ENCODE data around the gene CCDC51.

Gene CCDC51

GRCh38 chr3:48460517-48460902, 20.6 kb upstream of the CCDC51 start:
- no peak for DNase-seq (ENCODE audit: low read depth in 1 of 2, low spot score in 1 of 2)
- no peak for TF ChIP-seq JUND (IDR thresholded peaks at IDR 0.05; ENCODE audit: low read depth)
- in situ Hi-C loops (cut with HindIII; ENCODE audit: low pct_unique_long_range_greater_than_20kb, low sequenced_read_pairs), result no loop called here

- no peak for DNase-seq (ENCODE audit: low read depth in 1 of 2, low spot score in 1 of 2)
- in situ Hi-C loops (cut with HindIII; ENCODE audit: low pct_unique_long_range_greater_than_20kb, low sequenced_read_pairs), result no loop called here
- no peak for TF ChIP-seq JUND (IDR thresholded peaks at IDR 0.05; ENCODE audit: low read depth)
These were observed 20.0 kb upstream of the CCDC51 start for GRCh38 chr3:48459773-48460516.

GRCh38 chr3:48459331-48459730, 19.4 kb upstream of the CCDC51 start:
- in situ Hi-C loops (cut with HindIII; ENCODE audit: low pct_unique_long_range_greater_than_20kb, low sequenced_read_pairs), result no loop called here
- TF ChIP-seq JUND (IDR thresholded peaks at IDR 0.05; ENCODE audit: low read depth), result no peak

GRCh38 chr3:48456456-48456855, 16.5 kb upstream of the CCDC51 start:
- TF ChIP-seq JUND (IDR thresholded peaks at IDR 0.05; ENCODE audit: low read depth), result no peak
- in situ Hi-C loops (cut with HindIII; ENCODE audit: low pct_unique_long_range_greater_than_20kb, low sequenced_read_pairs), result no loop called here
- no peak for DNase-seq (ENCODE audit: low read depth in 1 of 2, low spot score in 1 of 2)

More at GRCh38 chr3:48459331-48459730, 19.4 kb upstream of the CCDC51 start:
- DNase-seq (ENCODE audit: low read depth in 1 of 2, low spot score in 1 of 2), result no peak

GRCh38 chr3:48451270-48451669, 11.4 kb upstream of the CCDC51 start:
- in situ Hi-C loops (cut with HindIII; ENCODE audit: low pct_unique_long_range_greater_than_20kb, low sequenced_read_pairs), result no loop called here
- peak in 1 of 2 experiments; percentile 71 for DNase-seq (ENCODE audit: low read depth in 1 of 2, low spot score in 1 of 2)
- no peak for TF ChIP-seq JUND (IDR thresholded peaks at IDR 0.05; ENCODE audit: low read depth)

GRCh38 chr3:48446425-48447193, 6.7 kb upstream of the CCDC51 start, which contains the start of gene ATRIP:
Gene ATRIP, plus strand, starts transcription at chr3:48446737. Its CDS starts 109 bp downstream, at chr3:48446846.
- no peak for TF ChIP-seq JUND (IDR thresholded peaks at IDR 0.05; ENCODE audit: low read depth)
- in situ Hi-C loops (cut with HindIII; ENCODE audit: low pct_unique_long_range_greater_than_20kb, low sequenced_read_pairs), result no loop called here
- peak in 1 of 2 experiments; percentile 91 for DNase-seq (ENCODE audit: low read depth in 1 of 2, low spot score in 1 of 2)

GRCh38 chr3:48446043-48446424, 6.1 kb upstream of the CCDC51 start:
- in situ Hi-C loops (cut with HindIII; ENCODE audit: low pct_unique_long_range_greater_than_20kb, low sequenced_read_pairs), result no loop called here
- TF ChIP-seq JUND (IDR thresholded peaks at IDR 0.05; ENCODE audit: low read depth), result no peak

GRCh38 chr3:48445277-48445882, 5.5 kb upstream of the CCDC51 start:
- DNase-seq (ENCODE audit: low read depth in 1 of 2, low spot score in 1 of 2), result no peak
- in situ Hi-C loops (cut with HindIII; ENCODE audit: low pct_unique_long_range_greater_than_20kb, low sequenced_read_pairs), result no loop called here
- no peak for TF ChIP-seq JUND (IDR thresholded peaks at IDR 0.05; ENCODE audit: low read depth)

More at GRCh38 chr3:48446043-48446424, 6.1 kb upstream of the CCDC51 start:
- DNase-seq (ENCODE audit: low read depth in 1 of 2, low spot score in 1 of 2), result no peak

GRCh38 chr3:48441940-48442339, 2.0 kb upstream of the CCDC51 start:
- TF ChIP-seq JUND (IDR thresholded peaks at IDR 0.05; ENCODE audit: low read depth), result no peak
- in situ Hi-C loops (cut with HindIII; ENCODE audit: low pct_unique_long_range_greater_than_20kb, low sequenced_read_pairs), result no loop called here
- DNase-seq (ENCODE audit: low read depth in 1 of 2, low spot score in 1 of 2), result no peak

GRCh38 chr3:48440590-48440958, 655 bp upstream of the CCDC51 start:
- in situ Hi-C loops (cut with HindIII; ENCODE audit: low pct_unique_long_range_greater_than_20kb, low sequenced_read_pairs), result no loop called here
- TF ChIP-seq JUND (IDR thresholded peaks at IDR 0.05; ENCODE audit: low read depth), result no peak
- no peak for DNase-seq (ENCODE audit: low read depth in 1 of 2, low spot score in 1 of 2)

GRCh38 chr3:48437812-48438211, 2.1 kb downstream of the CCDC51 start:
- in situ Hi-C loops (cut with HindIII; ENCODE audit: low pct_unique_long_range_greater_than_20kb, low sequenced_read_pairs), result no loop called here
- no peak for DNase-seq (ENCODE audit: low read depth in 1 of 2, low spot score in 1 of 2)
- no peak for TF ChIP-seq JUND (IDR thresholded peaks at IDR 0.05; ENCODE audit: low read depth)

- DNase-seq (ENCODE audit: low read depth in 1 of 2, low spot score in 1 of 2), result no peak
- in situ Hi-C loops (cut with HindIII; ENCODE audit: low pct_unique_long_range_greater_than_20kb, low sequenced_read_pairs), result no loop called here
- TF ChIP-seq JUND (IDR thresholded peaks at IDR 0.05; ENCODE audit: low read depth), result no peak
These were observed 3.1 kb downstream of the CCDC51 start for GRCh38 chr3:48436855-48437254.

GRCh38 chr3:48436477-48436787, 3.5 kb downstream of the CCDC51 start:
- DNase-seq (ENCODE audit: low read depth in 1 of 2, low spot score in 1 of 2), result no peak
- no peak for TF ChIP-seq JUND (IDR thresholded peaks at IDR 0.05; ENCODE audit: low read depth)
- in situ Hi-C loops (cut with HindIII; ENCODE audit: low pct_unique_long_range_greater_than_20kb, low sequenced_read_pairs), result no loop called here
